Activated CD4-positive, alpha-beta T cell treated with anti-CD3 and anti-CD28 coated beads for 36 hours (primary cell): Measurements from ENCODE around the gene TPCN1. TPM values are rescaled to one million over a fixed set of nuclear protein-coding genes. Genes with fewer than 3 reads are reported as not detected.

ENCODE experiments used
- ATAC-seq: fragments of 200-7000 bp; cut with Tn5 transposase; one replicate; pipeline ENCODE4 v1.10.0; 2021; ENCODE audit warnings: mild to moderate bottlenecking, moderate library complexity
- CTCF ChIA-PET: fragments of 350-600 bp; sonication (Branson Sonifier 250); formaldehyde crosslinking; loops from one replicate; lab custom pipeline; 2021; ENCODE audit warnings: antibody characterized with exemption; lab: Charles Lee
- POLR2A ChIA-PET: fragments of 350-600 bp; sonication (Branson Sonifier 250); formaldehyde crosslinking; loops from one replicate; lab custom pipeline; 2021; ENCODE audit warnings: antibody characterized with exemption, inconsistent platforms; lab: Charles Lee
- DNase-seq: peaks from one replicate; pipeline ENCODE4 v3.0.0-alpha.2; 2020
- H3K27ac Mint-ChIP-seq: one replicate; pipeline ENCODE4 v1.8.0; 2021; ENCODE audit warnings: mixed read lengths
- H3K27me3 Mint-ChIP-seq: one replicate; pipeline ENCODE4 v1.8.0; 2021; ENCODE audit warnings: mixed read lengths
- H3K36me3 Mint-ChIP-seq: one replicate; pipeline ENCODE4 v1.8.0; 2021; ENCODE audit warnings: low read depth, mixed read lengths
- H3K4me1 Mint-ChIP-seq: one replicate; pipeline ENCODE4 v1.8.0; 2021; ENCODE audit warnings: mixed read lengths
- H3K4me3 Mint-ChIP-seq: one replicate; pipeline ENCODE4 v1.8.0; 2021; ENCODE audit warnings: mild to moderate bottlenecking, moderate library complexity, mixed read lengths
- H3K9me3 Mint-ChIP-seq: one replicate; pipeline ENCODE4 v1.8.0; 2021; ENCODE audit warnings: low read depth, mixed read lengths
- intact Hi-C, 2 experiments: fragments of 100-400 bp; cut with DNase I in 1 of 2; cut with micrococcal nuclease in 1 of 2; formaldehyde crosslinking; loops; one replicate each; pipeline versions ENCODE4 v1.14.2 to v1.15.1; 2022 to 2024; cut with DNase I, micrococcal nuclease
- total RNA-seq, 2 experiments: library from RNA; stranded (reverse); gene quantifications; one replicate each; pipeline ENCODE4 v1.2.3, GENCODE V29; 2021

The TPCN1 gene
- total RNA-seq, 2 experiments from 2014 or later = 35.5 to 37.0 TPM

DNA sequence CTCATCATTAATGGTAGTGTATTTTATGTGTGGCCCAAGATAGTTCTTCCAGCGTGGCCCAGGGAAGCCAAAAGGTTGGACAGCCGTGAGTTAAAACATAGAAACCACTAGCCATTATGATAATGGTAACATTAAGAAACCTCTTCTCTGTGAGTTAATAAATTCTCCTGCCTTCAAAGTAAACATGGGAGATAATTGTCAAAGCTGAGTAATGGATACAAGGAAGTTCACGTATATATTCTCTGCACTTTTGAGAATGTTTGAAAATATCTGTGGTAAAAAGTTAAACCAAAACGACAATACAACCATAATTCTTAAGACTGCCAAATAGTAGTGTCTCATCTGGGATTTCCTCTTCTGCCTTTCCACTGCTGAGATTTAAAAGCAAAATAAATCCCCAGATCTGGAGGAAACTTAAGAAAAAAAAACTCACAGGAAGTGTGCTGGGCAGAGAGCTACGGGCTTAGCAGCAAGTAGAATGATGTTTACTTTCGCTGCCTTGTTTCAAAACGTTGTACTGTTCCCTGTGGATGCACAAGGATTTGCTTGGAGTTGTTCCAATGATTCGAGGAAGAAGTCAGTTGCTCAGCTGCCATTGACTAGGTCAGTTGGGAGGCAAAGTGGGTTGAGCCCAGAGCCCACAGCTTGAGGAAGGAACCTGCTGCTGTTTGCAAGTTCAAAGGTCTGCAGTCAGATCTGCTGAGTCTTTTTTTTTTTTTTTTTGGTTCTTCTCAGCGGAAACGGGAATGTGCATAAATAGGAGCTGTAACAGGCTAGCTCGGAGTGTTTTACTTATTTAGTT lies 1.7 kb downstream of the TPCN1 start:
- ATAC-seq (no peak), DNase-seq (peak; percentile 37)
- CTCF ChIA-PET = interaction anchor here (0.6 to 3.0 kb wide), 9 partner anchors 10 to 236 kb away, joined by 3 to 15 read pairs (median 4); no protein-coding TSS in a partner anchor

DNA sequence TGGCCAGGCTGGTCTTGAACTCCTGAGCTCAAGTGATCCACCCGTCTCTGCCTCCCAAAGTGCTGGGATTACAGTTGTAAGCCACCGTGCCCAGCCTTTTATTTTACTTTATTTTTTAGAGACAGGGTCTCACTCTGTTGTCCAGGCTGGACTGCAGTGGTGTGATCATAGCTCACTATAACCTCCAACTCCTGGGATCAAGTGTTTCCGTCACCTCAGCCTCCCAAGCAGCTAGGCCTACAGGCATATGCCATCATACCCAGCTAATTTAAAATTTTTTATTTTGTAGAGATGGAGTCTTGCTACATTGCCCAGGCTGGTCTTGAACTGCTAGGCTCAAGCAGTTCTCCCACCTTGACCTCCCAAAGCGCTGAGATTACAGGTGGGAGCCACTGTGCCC lies 3.7 kb downstream of the TPCN1 start:
- DNase-seq (no peak), ATAC-seq (no peak)
- intact Hi-C loops = loop anchor here in 1 of 2 experiments (5.0 kb wide), 2 partner anchors 37 to 737 kb away; no protein-coding TSS in a partner anchor
- POLR2A ChIA-PET = no interaction called here
- no peak overlapping the region for H3K4me3 Mint-ChIP-seq
- H3K27ac Mint-ChIP-seq = no peak overlapping the region
- peaks cover 42% of the 10 kb centered on the region for H3K4me1 Mint-ChIP-seq
- H3K36me3 Mint-ChIP-seq = peaks cover 22% of the 10 kb centered on the region
- H3K9me3 Mint-ChIP-seq = no peaks in the 10 kb centered on the region
- H3K27me3 Mint-ChIP-seq = no peaks in the 10 kb centered on the region
- CTCF ChIA-PET = interaction anchor here (0.6 to 3.0 kb wide), 4 partner anchors 8 to 28 kb away, joined by 3 to 15 read pairs (median 4); no protein-coding TSS in a partner anchor

More for the DNA sequence above, 1.7 kb downstream of the TPCN1 start:
- H3K9me3 Mint-ChIP-seq = no peaks in the 10 kb centered on the region
- peak overlapping the region; percentile 91 for H3K27ac Mint-ChIP-seq
- H3K4me3 Mint-ChIP-seq = peak overlapping the region; percentile 94
- intact Hi-C loops = loop anchor here in 1 of 2 experiments (1.0 to 5.0 kb wide), 3 partner anchors 39 to 739 kb away; partner anchors contain the start of gene PLBD2
- H3K27me3 Mint-ChIP-seq = no peaks in the 10 kb centered on the region
- POLR2A ChIA-PET = no interaction called here
- H3K36me3 Mint-ChIP-seq = peaks cover 10% of the 10 kb centered on the region
- peaks cover 23% of the 10 kb centered on the region for H3K4me1 Mint-ChIP-seq

DNA sequence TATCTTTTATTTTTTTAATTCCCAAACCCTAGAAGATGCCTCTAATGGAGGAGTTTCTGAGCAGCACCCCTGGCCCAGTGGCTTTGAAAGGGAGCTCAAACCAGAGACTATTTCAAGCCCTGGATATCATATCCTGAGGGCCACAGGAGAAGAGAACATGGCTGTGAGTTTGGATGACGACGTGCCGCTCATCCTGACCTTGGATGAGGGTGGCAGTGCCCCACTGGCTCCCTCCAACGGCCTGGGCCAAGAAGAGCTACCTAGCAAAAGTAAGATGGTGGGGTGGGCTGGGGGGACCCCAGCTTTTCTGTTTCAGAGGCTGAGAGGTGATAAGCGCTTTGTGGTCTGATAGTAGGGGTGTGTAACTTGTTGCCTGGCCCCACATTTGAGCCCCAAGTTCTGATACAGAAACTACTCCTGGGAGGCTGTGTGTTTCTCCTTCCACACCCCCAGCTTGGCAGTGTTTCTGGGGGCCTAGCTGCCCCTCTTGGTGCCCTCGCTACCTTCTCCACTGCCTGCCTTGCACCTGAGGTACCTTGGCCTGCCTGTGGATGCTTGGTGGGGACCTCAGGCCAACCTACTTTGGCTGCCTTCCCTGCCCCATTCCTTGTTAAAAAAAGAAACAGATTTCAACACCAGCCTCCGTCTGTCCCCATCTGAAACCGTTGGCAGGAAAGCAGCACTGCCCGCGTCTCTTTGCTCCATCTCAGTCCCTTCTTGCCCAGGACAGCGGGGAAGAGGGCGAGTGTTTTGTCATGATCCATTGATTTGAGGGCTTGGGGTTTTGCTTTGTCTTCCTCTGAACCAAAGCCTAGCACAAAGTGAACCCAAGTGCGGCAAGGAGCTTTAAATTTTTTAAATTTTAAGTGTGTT lies 5.7 kb downstream of the TPCN1 start:
- Mint-ChIP-seq H3K36me3 (peaks cover 40% of the 10 kb centered on the region), H3K4me3 (no peak overlapping the region), H3K27ac (no peak overlapping the region), H3K27me3 (no peaks in the 10 kb centered on the region), H3K4me1 (peaks cover 52% of the 10 kb centered on the region), H3K9me3 (no peaks in the 10 kb centered on the region)
- ATAC-seq (no peak), DNase-seq (no peak)
- ChIA-PET CTCF (interaction anchor here (1.3 kb wide), 1 partner anchor 52 kb away, joined by 3 read pairs; no protein-coding TSS in a partner anchor), POLR2A (interaction anchor here (0.6 kb wide), 1 partner anchor 1159 kb away, joined by 3 read pairs; no protein-coding TSS in a partner anchor)
- intact Hi-C loops = no loop called here

DNA sequence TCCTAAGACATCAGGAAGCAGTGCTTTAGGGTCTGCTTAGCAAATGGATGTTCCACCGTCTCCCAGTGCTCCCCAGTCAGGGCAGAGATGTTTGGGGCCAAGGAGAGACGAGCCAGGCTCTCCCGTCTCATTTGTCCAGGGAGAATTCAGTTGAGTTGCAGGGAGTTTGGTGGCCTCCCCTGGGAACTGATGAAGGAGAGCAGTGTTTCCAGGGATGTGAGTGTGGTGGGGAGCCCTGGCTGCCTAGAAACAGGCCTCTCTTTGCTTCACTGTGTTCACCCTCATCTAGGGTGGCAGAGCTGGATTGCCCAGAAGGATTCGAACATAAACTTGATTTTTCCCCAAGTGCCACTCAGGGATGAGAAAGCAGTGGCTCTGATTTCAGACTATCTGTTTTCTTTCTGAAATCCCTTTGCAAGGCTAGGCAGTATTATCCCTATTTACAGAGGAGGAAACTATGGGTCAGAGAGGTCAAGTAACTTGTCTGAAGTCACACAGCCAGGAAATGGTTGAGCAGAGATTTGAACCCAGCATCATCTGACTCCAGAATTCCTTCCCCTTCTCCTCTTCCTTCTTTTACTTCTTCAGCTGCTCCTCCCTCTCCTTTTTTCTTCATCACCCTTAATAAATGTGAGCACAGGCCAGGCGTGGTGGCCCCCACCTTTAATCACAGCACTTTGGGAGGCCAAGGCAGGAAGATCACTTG lies 6.6 kb downstream of the TPCN1 start:
- H3K36me3 Mint-ChIP-seq = peaks cover 49% of the 10 kb centered on the region
- no peak overlapping the region for H3K4me3 Mint-ChIP-seq
- no peak for ATAC-seq
- intact Hi-C loops = no loop called here
- peaks cover 54% of the 10 kb centered on the region for H3K4me1 Mint-ChIP-seq
- H3K9me3 Mint-ChIP-seq = no peaks in the 10 kb centered on the region
- ChIA-PET CTCF (no interaction called here), POLR2A (no interaction called here)
- H3K27ac Mint-ChIP-seq = peak overlapping the region; percentile 2
- no peak for DNase-seq
- no peaks in the 10 kb centered on the region for H3K27me3 Mint-ChIP-seq

DNA sequence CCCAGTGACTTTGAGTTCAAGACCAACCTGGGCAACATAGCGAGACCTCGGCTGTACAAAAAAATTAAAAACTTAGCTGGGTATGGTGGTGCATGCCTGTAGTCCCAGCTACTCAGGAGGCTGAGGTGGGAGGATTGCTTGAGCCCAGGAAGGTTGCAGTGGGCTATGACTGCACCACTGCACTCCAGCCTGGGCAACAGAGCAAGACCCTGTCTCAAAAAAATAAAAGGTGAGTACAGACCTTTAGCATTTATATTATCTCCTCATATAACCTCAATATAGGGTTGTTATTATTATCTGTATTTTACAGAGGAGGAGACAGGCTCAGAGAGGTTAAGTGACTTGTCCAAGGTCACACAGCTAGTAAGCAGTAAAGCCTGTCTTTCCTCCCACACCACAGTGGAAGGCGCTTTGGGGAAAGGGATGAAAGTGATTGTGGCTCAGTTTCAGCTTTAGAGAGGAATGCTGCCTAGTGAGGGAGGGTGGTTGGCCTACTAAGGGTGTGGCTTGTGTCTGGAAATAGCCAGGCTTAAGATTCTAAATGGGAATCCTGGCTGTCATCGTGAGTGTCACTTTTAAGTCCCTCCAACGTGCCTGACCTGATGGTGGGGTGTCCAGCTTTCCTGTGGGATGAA lies 7.2 kb downstream of the TPCN1 start:
- intact Hi-C loops = no loop called here
- H3K9me3 Mint-ChIP-seq = no peaks in the 10 kb centered on the region
- CTCF ChIA-PET = interaction anchor here (0.7 to 2.0 kb wide), 3 partner anchors 8 to 37 kb away, joined by 3 to 6 read pairs (median 4); partner anchors contain the start of gene TPCN1

DNA sequence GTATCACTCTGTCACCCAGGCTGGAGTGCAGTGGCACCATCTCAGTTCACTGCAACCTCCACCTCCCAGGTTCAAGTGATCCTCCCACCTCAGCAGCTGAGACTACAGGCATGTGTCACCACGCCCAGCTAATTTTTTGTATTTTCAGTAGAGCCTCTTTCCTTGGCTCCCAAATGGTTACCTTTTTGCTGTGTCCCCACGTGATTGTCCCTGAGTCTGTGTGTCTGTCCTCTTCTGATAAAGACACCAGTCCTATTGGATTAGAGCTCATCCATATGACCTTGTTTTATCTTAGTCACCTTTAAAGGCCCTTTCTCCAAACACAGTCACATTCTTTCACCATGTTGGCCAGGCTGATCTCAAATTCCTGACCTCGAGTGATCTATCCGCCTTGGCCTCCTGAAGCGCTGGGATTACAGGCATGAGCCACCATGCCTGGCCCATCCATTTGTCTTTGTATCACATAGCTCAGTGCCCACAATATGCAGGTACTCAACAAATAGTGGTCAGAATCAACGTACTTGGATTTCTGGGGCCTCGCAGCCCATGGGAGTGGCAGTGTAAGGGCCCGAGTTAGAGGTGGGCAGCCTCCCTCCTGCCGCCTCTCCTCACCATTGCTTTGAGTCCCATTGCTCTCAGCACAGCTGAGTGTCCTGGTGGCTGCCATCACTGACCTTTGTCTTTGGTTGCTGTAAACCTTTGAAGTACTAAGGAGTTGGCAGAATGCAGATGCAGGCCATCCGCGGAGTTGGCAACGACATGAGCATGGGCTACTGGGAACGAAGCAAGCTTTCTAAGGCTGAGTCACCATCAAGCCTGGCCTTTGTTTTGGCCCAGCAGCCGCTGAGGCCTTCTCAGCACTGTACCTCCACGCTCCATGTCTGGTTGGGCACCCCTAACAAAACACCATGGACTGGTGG lies 9.3 kb downstream of the TPCN1 start:
- H3K27ac Mint-ChIP-seq = peak overlapping the region; percentile 92
- H3K36me3 Mint-ChIP-seq = peaks cover 64% of the 10 kb centered on the region
- H3K9me3 Mint-ChIP-seq = no peaks in the 10 kb centered on the region
- DNase-seq (peak; percentile 49), ATAC-seq (peak; percentile 45)
- peaks cover 58% of the 10 kb centered on the region for H3K4me1 Mint-ChIP-seq
- H3K4me3 Mint-ChIP-seq = peak overlapping the region; percentile 5
- ChIA-PET CTCF (interaction anchor here (0.6 to 2.0 kb wide), 8 partner anchors 10 to 104 kb away, joined by 3 to 6 read pairs (median 4); partner anchors contain the start of genes SLC8B1 and TPCN1), POLR2A (interaction anchor here (0.6 to 1.4 kb wide), 4 partner anchors 9 to 64 kb away, joined by 3 to 6 read pairs (median 3); partner anchors contain the start of genes DDX54, RITA1 and TPCN1)
- intact Hi-C loops = loop anchor here in 1 of 2 experiments (1.0 kb wide), 2 partner anchors 9 to 22 kb away; partner anchors contain the start of gene TPCN1
- no peaks in the 10 kb centered on the region for H3K27me3 Mint-ChIP-seq

More for the DNA sequence above, 7.2 kb downstream of the TPCN1 start:
- ATAC-seq (no peak), DNase-seq (no peak)
- Mint-ChIP-seq H3K27me3 (no peaks in the 10 kb centered on the region), H3K4me3 (no peak overlapping the region), H3K27ac (peak overlapping the region; percentile 92), H3K36me3 (peaks cover 56% of the 10 kb centered on the region), H3K4me1 (peaks cover 56% of the 10 kb centered on the region)
- POLR2A ChIA-PET = interaction anchor here (1.1 kb wide), 1 partner anchor 45 kb away, joined by 4 read pairs; no protein-coding TSS in a partner anchor

GRCh38 chr12:113231235-113232088 lies 10.2 kb downstream of the TPCN1 start:
- intact Hi-C loops = loop anchor here in 1 of 2 experiments (2.0 kb wide), 2 partner anchors 25 to 47 kb away; partner anchors contain the start of genes DDX54 and RITA1
- ChIA-PET CTCF (interaction anchor here (0.7 to 1.1 kb wide), 2 partner anchors 38 to 92 kb away, joined by 3 read pairs; no protein-coding TSS in a partner anchor), POLR2A (interaction anchor here (1.2 to 1.3 kb wide), 2 partner anchors 9 to 26 kb away, joined by 3 read pairs; no protein-coding TSS in a partner anchor)
- Mint-ChIP-seq H3K27ac (no peak overlapping the region), H3K4me1 (peaks cover 60% of the 10 kb centered on the region), H3K4me3 (no peak overlapping the region), H3K36me3 (peaks cover 64% of the 10 kb centered on the region), H3K27me3 (no peaks in the 10 kb centered on the region), H3K9me3 (no peaks in the 10 kb centered on the region)
- DNase-seq = no peak
- no peak for ATAC-seq

DNA sequence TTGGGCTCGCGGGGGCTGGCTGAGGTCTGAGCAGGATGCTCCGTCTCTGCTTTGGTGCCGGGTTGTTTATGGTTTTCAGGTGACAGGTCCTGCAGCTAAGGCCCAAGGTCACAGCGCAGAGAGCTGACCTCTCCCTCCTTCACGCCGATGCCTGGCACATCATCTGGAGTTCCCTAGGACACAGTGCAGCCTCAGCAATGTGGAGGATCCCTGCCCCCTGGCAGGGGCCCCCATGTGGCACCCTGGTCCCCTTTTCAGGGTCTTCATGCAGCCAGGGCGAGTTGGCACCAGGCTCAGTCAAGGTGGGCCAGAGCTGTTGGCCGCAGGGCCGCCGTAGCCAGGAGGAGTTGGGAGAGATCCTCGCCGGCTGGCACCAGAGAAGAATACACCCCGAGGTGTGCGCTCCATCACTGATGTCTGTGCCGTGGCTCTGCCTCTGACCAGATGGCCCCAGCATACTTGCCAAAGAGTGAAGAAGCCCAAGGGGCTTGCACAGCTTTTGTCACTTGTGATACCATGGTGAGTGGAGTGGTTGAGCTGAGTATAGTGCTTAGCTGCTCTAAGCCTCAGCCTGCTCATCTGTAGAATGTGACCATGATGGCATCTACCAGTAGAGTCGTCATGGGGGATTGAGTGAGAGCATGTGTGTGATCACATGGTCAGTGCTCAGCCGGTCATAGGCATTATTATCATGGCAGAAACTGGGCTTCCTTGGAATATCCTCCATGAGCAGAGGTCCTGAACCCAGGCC lies 11.0 kb downstream of the TPCN1 start:
- Mint-ChIP-seq H3K27ac (peak overlapping the region; percentile 93), H3K36me3 (peaks cover 59% of the 10 kb centered on the region), H3K4me1 (peaks cover 60% of the 10 kb centered on the region), H3K27me3 (no peaks in the 10 kb centered on the region), H3K4me3 (peak overlapping the region; percentile 64), H3K9me3 (no peaks in the 10 kb centered on the region)
- DNase-seq = no peak
- ChIA-PET POLR2A (interaction anchor here (0.6 to 1.3 kb wide), 4 partner anchors 10 to 50 kb away, joined by 3 to 5 read pairs (median 4); partner anchors contain the start of gene TPCN1), CTCF (interaction anchor here (0.7 to 2.3 kb wide), 4 partner anchors 9 to 91 kb away, joined by 3 to 15 read pairs (median 3); no protein-coding TSS in a partner anchor)
- intact Hi-C loops = loop anchor here in 1 of 2 experiments (2.0 kb wide), 2 partner anchors 25 to 47 kb away; partner anchors contain the start of genes DDX54 and RITA1
- ATAC-seq = no peak
